ENCODE measurements around the gene PPP1R15A. TPM values are rescaled to one million over a fixed set of nuclear protein-coding genes. Genes with fewer than 3 reads are reported as not detected.
"Not testable (repeated sequence)": the region's sequence is repeated elsewhere in the genome, so short reads cannot be mapped to it uniquely, and the experiment has no call there.

The PPP1R15A gene
- total and polyA plus RNA-seq, 2 of the 8 experiments (the other 6 are each of a cell fraction or from before 2014, with no cell fraction given), result 4.1 to 14.0 TPM

- not testable (repeated sequence) for FAIRE-seq; H3K79me1 ChIP-seq (ENCODE audit: low read depth, low read length); H3K27ac ChIP-seq (ENCODE audit: low read depth, low read length); H3K23ac ChIP-seq (ENCODE audit: insufficient read length); DNase-seq (ENCODE audit: low read depth in 1 of 2, low spot score in 2 of 2); H3K9me3 ChIP-seq (ENCODE audit: insufficient read depth in 2 of 2, low read depth in 1 of 2, low read length in 1 of 2); H3K18ac ChIP-seq (ENCODE audit: extremely low read depth, low read length); H2AK5ac ChIP-seq (ENCODE audit: low read depth, low read length); H3K9ac ChIP-seq (replicated peaks in 1 of 4; ENCODE audit: extremely low read depth in 1 of 4, low read depth in 3 of 4, low read length in 3 of 4); H2BK20ac ChIP-seq (ENCODE audit: low read length); H3K4ac ChIP-seq (replicated peaks; ENCODE audit: insufficient read length, low read depth, low read length); H3K56ac ChIP-seq (replicated peaks; ENCODE audit: insufficient read length, low read depth, low read length); H2BK12ac ChIP-seq (ENCODE audit: low read depth, low read length); H4K91ac ChIP-seq (replicated peaks; ENCODE audit: insufficient read length, low read length); H4K8ac ChIP-seq (ENCODE audit: extremely low read depth, insufficient read depth, low read length); H3K14ac ChIP-seq (ENCODE audit: insufficient read length); H3K27me3 ChIP-seq (replicated peaks in 1 of 4; ENCODE audit: control insufficient read depth in 3 of 4, extremely low read depth in 1 of 4, insufficient read depth in 3 of 4, low read length in 3 of 4); H2BK120ac ChIP-seq (replicated peaks; ENCODE audit: low read depth, low read length); H3K4me3 ChIP-seq (ENCODE audit: extremely low read depth in 1 of 4, insufficient read depth in 2 of 4, low read depth in 3 of 4, low read length in 4 of 4); H3K23me2 ChIP-seq (ENCODE audit: low read depth, low read length); H2BK15ac ChIP-seq (ENCODE audit: low read length); H2AFZ ChIP-seq (ENCODE audit: low read length)
- ChIA-PET POLR2A (ENCODE audit: partially characterized antibody) (interaction anchor here (0.6 to 7.2 kb wide), 51 partner anchors 10 to 468 kb away, joined by 3 to 115 read pairs (median 5); partner anchors contain the start of genes CA11, DHDH, FTL and FUT2), CTCF (ENCODE audit: partially characterized antibody) (interaction anchor here (0.6 to 1.3 kb wide), 5 partner anchors 13 to 196 kb away, joined by 3 to 4 read pairs (median 3); partner anchors contain the start of gene NUCB1)
- Histone ChIP-seq H4K20me1 (replicated peaks in 1 of 2; ENCODE audit: control insufficient read depth in 1 of 2, insufficient read depth in 2 of 2, low read length in 2 of 2) (peaks cover 9 to 13% of the 10 kb centered on the region in 2 experiments), H3K36me3 (ENCODE audit: control insufficient read depth in 2 of 4, insufficient read depth in 4 of 4, low read length in 3 of 4) (peaks cover 13 to 30% (median 21%) of the 10 kb centered on the region in 4 experiments; a peak in 7 of 8 replicates), H3K4me1 (replicated peaks in 1 of 4; ENCODE audit: control insufficient read depth in 3 of 4, insufficient read depth in 4 of 4, low read length in 3 of 4) (peaks cover 5 to 27% (median 15%) of the 10 kb centered on the region in 4 experiments), H3K4me2 (ENCODE audit: insufficient read depth in 1 of 2, low read depth in 2 of 2, low read length in 2 of 2) (peak overlapping the region; percentile 17 to 95; a peak in 2 of 4 replicates), H3K79me2 (ENCODE audit: control insufficient read depth in 1 of 2, insufficient read depth in 2 of 2, low read length in 2 of 2) (peaks cover 7 to 25% of the 10 kb centered on the region in 2 experiments; a peak in 3 of 4 replicates), H2BK5ac (ENCODE audit: low read depth, low read length) (peak overlapping the region; percentile 32; the same call in 1 of the 2 replicates), H4K5ac (ENCODE audit: insufficient read length, low read depth, low read length) (peak overlapping the region; percentile 53)
- WGBS, 2 experiments (ENCODE audit: extremely low coverage in 1 of 2, insufficient coverage in 1 of 2, insufficient read length in 1 of 2, insufficient replicate concordance in 2 of 2, low coverage in 1 of 2, low lambda C conversion rate in 2 of 2, missing lambda C conversion rate in 1 of 2), result 85% methylated on average over 29 of the region's 31 CpGs; no CpG with 5 or more reads in 1 of the 2 experiments
Observed at GRCh38 chr19:48871471-48872181, 595 bp upstream of the PPP1R15A start.

All from H1 (cell line).